ENCODE results near the gene GALNT6.

The GALNT6 gene

GRCh38 chr12:51407604-51408003 is 16.4 kb upstream of the GALNT6 start:
- in situ Hi-C loops (cut with HindIII; ENCODE audit: low sequenced_read_pairs), result no loop called here
- no peak for TF ChIP-seq CTCF (IDR thresholded peaks at IDR 0.05; ENCODE audit: low read depth, low read length, missing control alignments)
- H3K4me3 ChIP-seq (ENCODE audit: low read depth, low read length), result no peak overlapping the region
- DNase-seq (ENCODE audit: low read depth), result no peak

- no peak overlapping the region for H3K4me3 ChIP-seq (ENCODE audit: low read depth, low read length)
- no peak for DNase-seq (ENCODE audit: low read depth)
- TF ChIP-seq CTCF (IDR thresholded peaks at IDR 0.05; ENCODE audit: low read depth, low read length, missing control alignments), result no peak
- in situ Hi-C loops (cut with HindIII; ENCODE audit: low sequenced_read_pairs), result no loop called here
Measured at GRCh38 chr12:51406859-51407258, 15.7 kb upstream of the GALNT6 start.

DNA sequence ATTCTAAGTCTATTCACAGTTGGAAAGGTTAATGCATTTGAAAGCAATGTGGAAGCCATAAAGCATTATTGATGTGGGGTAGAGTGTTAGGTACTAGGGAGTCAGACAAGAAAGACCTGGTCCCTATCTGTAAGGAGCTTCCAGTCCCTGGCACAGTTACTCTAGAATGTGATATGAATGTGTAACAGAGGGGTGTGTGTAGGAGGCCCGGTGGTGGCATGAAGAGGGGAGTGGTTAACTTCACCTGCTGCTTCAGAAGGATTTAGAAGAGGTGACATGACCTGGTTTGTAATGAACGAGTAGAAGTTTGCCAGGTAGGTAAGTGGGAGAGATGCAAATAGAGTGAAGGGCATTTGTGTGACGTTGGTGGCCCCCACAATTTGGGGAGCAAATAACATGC is 15.1 kb upstream of the GALNT6 start:
- TF ChIP-seq CTCF (IDR thresholded peaks at IDR 0.05; ENCODE audit: low read depth, low read length, missing control alignments), result no peak
- H3K4me3 ChIP-seq (ENCODE audit: low read depth, low read length), result no peak overlapping the region
- in situ Hi-C loops (cut with HindIII; ENCODE audit: low sequenced_read_pairs), result no loop called here
- DNase-seq (ENCODE audit: low read depth), result no peak

- in situ Hi-C loops (cut with HindIII; ENCODE audit: low sequenced_read_pairs), result no loop called here
- H3K4me3 ChIP-seq (ENCODE audit: low read depth, low read length), result no peak overlapping the region
- TF ChIP-seq CTCF (IDR thresholded peaks at IDR 0.05; ENCODE audit: low read depth, low read length, missing control alignments), result no peak
- no peak for DNase-seq (ENCODE audit: low read depth)
Measured at GRCh38 chr12:51405801-51406207, 14.6 kb upstream of the GALNT6 start.

DNA sequence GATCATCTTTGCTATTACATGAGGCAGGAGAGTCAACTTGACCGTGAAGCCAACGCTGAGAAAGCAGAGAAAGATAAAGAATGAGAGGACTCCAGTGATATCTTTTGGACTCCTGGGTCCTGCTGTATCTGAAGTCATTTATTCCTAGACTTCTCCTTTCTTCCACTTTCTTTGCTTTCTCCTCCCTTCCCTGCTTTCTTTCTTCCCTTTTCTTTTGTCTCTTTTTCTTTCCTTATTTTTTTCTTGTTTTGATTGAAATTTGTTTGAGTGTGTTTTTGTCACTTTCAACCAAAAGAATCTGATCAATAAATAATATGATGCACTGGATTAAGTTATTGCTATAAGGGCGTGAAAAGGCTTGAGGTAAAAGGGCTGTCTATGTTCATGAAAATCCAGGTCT is 13.4 kb upstream of the GALNT6 start:
- no peak for DNase-seq (ENCODE audit: low read depth)
- in situ Hi-C loops (cut with HindIII; ENCODE audit: low sequenced_read_pairs), result no loop called here
- H3K4me3 ChIP-seq (ENCODE audit: low read depth, low read length), result no peak overlapping the region
- no peak for TF ChIP-seq CTCF (IDR thresholded peaks at IDR 0.05; ENCODE audit: low read depth, low read length, missing control alignments)

GRCh38 chr12:51403681-51404136 is 12.5 kb upstream of the GALNT6 start:
- in situ Hi-C loops (cut with HindIII; ENCODE audit: low sequenced_read_pairs), result no loop called here
- TF ChIP-seq CTCF (IDR thresholded peaks at IDR 0.05; ENCODE audit: low read depth, low read length, missing control alignments), result no peak
- DNase-seq (ENCODE audit: low read depth), result no peak
- H3K4me3 ChIP-seq (ENCODE audit: low read depth, low read length), result no peak overlapping the region

DNA sequence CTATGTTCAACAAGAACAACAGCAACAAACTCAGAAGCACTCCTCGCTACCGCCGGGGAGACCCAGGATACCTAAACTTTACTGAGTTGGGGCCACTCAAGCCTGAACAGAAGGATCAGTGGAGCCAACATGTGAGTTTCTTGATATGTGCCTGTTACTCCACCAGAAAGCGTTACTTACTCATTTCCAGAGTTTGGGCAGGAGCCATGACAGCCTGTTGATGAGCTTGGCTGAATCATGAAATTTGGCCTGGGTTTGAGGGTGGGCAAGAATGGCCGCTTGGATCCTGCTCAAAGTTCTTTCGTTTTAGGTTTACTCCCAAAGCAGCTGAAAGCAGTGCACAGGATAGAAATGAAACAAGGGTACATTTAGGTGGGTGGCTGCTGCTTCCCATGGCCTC is 12.0 kb upstream of the GALNT6 start:
- no peak for TF ChIP-seq CTCF (IDR thresholded peaks at IDR 0.05; ENCODE audit: low read depth, low read length, missing control alignments)
- DNase-seq (ENCODE audit: low read depth), result peak; percentile 12
- in situ Hi-C loops (cut with HindIII; ENCODE audit: low sequenced_read_pairs), result no loop called here
- H3K4me3 ChIP-seq (ENCODE audit: low read depth, low read length), result no peak overlapping the region

All from astrocyte of the cerebellum (primary cell).